NT2/D1 (cell line): Measurements from ENCODE around the gene OR2AT4.

Source experiments
- YY1 ChIP-seq: IDR thresholded peaks from 2 replicates; pipeline ENCODE4 v1.6.1; 2011; ENCODE audit not compliant: insufficient read length, insufficient read depth
- ZNF274 ChIP-seq: IDR thresholded peaks from 2 replicates; pipeline ENCODE4 v1.6.1; 2011; ENCODE audit warnings: mild to moderate bottlenecking, low read depth, low read length

GRCh38 chr11:75041263-75041662 is 55.4 kb downstream of the OR2AT4 start:
- TF ChIP-seq YY1 (no peak), ZNF274 (no peak)
